HG03342 (cell line): Measurements from ENCODE around the gene RFX8.

Source experiments
- ATAC-seq: cut with Tn5 transposase; IDR thresholded peaks from one replicate; pipeline ENCODE4 v1.9.1; 2021; ENCODE audit warnings: mild to moderate bottlenecking, moderate library complexity; ENCODE audit not compliant: unreplicated experiment

The RFX8 gene

DNA sequence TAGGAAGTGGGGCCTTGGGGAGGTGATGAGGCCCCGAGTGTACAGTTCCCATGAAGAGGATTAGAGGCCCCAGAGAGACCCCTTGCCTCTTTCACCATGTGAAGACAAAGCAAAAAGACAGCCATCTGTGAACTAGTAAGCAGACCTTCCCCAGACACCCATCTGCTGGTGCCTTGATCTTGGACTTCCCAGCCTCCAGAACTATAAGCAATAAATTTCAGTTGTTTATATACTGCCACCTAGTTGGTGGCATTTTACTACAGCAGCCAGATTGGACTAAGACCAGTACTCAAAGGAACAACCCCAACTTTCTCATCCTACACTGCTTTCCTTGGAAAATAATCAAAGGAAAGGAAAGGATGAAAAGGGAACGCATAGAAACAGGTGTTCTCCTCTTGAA lies 59.7 kb downstream of the RFX8 start:
- ATAC-seq = no peak

- ATAC-seq = no peak
These were observed 62.7 kb downstream of the RFX8 start for GRCh38 chr2:101412092-101412694.

GRCh38 chr2:101410746-101411145 lies 64.2 kb downstream of the RFX8 start:
- no peak for ATAC-seq

DNA sequence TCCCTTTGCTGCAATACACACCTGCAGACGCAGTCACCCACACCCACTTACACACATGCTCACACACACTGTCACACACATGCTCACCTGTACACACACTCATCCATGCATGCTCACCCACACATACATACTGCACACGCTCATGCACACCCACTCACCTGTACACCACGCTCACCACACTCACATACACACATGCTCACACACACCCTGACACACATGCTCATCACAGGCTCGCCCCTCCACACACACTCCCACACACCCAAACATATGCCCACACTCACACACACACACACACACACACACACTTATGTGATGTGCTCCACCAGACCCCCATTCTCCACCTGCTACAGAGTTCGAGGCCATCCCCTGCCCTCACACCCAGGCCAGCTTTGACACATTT lies 64.8 kb downstream of the RFX8 start:
- ATAC-seq = no peak

- ATAC-seq = no peak
These were observed 65.2 kb downstream of the RFX8 start for GRCh38 chr2:101409699-101410098.

- no peak for ATAC-seq
These were observed 66.0 kb downstream of the RFX8 start for GRCh38 chr2:101408925-101409324.

GRCh38 chr2:101405351-101405899 lies 69.5 kb downstream of the RFX8 start:
- ATAC-seq = no peak

DNA sequence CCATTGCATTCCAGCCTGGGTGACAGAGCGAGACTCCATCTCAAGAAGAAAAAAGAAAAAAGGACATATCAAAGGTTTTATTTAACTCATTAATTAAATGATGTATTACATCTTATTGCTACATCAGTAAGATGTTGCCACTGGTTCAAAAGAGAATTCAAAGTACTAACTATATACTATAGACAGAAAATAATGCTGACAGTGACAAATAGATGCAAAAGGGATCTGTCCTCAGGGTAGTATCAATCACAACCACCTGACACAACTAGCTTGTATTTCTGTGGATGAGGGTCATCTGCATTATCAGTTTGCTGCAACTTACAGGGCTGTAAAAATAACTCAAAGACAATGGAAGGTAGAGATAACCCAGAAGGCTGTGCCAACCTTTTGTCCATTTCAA lies 71.2 kb downstream of the RFX8 start:
- ATAC-seq = no peak

DNA sequence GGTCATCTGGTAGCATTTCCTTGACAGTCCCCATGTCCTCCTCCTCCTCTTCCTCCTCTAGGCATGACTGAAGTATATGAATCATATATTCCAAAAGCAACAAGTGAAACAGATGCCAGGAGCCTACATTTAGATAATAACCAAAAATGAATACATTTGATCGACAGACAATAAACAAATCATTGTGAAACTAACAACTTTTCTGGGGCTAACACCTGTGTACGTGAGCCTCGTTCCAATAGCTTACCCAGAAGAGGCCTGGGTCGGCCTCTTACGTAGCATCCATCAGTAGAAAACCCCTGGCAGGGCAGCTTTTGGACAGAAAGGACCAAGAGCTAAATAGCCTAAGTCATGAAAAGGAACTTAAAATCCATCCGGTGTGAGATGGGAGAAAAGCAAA lies 72.3 kb downstream of the RFX8 start:
- no peak for ATAC-seq

DNA sequence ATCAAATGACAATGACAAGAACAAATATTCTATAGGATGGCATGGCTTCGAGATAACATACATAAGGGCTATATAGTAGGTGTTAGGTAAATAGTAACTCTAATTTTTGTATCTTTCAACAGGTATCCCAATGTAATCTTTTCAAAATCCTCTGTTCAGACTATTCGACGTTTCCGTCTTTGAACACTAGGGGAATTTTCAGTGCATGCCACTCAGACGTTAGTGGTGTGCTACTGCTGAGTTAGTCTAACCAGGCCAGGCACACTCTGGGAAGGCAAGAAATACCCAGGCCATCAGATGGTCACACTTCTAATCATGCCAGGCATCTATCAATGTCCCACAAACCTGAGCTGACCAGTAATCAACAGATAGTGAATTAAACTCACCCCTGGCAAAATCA lies 73.0 kb downstream of the RFX8 start:
- no peak for ATAC-seq

GRCh38 chr2:101401326-101401665 lies 73.6 kb downstream of the RFX8 start:
- ATAC-seq = no peak

- no peak for ATAC-seq
These were observed 74.2 kb downstream of the RFX8 start for GRCh38 chr2:101400506-101401325.

- no peak for ATAC-seq
These were observed 74.9 kb downstream of the RFX8 start for GRCh38 chr2:101400048-101400447.

DNA sequence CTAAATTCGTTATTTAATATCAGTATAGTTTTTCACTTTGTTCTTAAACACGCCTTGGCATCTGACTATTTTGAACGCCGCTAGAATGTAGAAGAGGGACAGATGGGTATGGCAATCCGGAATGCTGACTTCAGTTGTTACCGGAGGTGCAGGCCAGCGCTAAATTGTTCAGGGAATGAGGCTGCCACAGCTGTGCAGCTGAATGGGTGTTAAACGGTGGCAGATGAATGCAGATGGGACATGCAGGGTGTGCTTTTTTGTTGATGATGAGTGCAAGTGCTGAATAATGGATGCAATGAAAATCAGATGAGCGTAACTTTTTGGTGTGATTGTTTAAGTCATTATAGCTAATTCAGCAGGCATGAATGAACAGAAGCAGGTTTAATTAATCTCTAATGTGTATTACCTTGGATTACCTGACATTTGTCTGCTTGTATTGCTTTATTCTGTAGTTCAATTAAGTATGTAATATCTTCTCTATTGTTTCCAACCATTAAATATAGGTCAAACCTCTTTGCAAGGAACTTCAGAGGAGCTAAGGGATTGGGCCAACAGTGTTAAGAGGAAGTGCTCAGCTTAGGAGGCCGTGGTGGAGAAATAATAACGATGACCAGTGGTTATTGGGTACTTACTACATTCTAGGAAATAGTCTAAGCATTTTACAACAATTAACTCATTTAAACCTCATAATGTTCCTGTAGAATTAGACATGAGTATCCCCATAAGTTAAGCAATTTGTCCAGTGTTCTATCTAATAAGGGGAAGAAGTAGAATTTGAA lies 75.7 kb downstream of the RFX8 start:
- no peak for ATAC-seq

DNA sequence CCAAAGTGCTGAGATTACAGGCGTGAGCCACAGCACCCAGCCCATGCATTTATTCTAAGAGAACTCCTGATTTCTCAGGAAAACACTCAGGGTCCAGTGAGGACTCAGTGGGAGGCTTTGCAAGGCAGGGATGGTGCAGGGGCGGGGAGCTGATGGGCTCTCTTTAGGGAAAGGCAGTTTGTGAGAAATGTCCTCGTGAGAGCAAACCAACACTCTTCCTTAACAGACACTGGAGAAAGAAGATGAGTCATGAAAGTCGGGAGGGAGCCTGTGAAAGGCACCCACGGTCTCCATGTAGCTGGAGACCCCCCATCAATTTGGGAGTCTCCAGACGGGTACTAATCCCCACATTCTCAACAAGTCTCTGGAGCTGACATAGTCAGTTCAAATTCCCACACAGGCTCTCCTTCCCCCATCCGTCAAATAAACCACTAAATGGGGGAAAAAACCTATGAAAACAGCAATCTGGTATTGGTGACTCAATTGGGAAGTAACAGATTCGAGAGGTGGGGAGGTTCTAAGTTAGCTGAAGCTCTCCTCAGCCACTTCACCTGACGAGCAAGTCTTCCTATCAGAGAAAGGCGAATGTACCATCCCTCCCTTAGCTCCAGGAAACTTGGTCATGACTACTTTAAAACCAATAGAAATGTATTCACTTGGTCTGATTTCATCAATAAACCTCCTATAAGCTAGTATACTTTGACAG lies 76.6 kb downstream of the RFX8 start:
- no peak for ATAC-seq

DNA sequence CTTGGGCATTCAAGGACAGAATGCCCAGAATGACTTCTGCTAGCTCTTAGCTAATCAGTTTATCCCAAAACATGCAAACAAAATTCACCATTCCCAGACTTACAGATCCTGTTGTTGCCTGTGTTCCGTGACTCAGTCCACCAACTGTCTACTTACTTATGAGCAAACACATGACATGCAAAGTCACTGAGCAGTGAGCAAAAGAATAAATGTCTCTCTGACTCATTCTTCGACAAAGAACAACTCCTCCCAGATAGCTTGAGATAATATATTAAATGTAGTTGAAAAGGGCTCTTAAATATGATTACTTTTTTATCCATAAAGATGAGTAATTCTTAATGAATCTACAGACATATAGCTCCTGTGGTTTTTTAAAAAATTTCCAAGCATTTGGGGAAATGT lies 78.6 kb downstream of the RFX8 start:
- ATAC-seq = no peak

DNA sequence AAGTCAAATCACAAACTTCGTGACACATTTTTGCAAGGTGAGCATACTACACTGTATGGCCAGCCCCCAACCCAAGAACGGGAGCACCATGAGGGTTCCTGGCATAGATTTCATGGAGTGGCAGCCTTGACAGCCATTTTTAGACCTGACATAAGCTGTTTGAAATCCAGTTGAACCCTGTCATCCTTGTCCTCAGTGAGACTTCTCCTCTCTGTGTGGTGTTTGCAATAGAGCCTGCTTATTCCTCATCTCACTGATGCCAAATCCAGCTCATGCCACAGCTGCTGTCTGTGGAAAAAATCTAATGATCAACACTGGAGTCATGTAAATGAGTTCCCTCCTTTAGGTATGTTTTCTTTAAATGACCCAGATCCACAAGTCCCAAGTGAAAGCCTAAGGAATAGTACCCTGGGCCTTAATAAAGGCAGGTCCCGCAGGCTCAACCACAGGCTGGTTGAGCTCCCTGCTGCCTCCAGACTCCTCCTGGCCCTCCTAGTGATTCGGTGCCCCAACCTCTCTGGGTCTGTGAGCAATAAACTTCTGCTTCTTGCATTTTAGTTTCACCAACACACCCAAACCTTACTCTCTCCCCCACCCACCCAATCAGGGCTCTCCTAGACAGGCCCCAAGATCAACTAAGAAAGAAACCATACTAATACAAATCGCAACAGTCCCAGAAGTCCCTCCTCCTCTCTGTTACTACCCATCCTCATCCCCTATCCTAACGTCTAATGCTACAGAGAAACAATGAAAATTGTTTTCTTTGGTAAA lies 79.2 kb downstream of the RFX8 start:
- no peak for ATAC-seq

DNA sequence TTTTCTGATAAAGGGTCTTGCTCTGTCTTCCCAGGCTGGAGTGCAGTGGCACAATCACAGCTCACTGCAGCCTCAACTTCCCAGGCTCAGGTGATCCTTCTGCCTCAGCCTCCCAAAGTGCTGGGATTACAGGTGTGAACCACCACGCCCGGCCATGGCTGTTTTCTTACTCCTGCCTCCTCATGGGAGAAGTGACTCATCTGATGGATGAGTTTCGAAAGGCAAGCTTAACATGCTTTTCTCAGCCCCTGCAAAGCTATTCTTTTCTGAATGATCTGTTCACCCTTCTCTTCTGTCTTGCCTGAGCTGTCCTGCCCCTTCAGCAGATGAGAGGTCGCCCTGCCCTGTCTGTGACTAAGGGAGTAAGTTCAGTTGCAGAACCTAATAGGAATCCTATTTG lies 86.7 kb downstream of the RFX8 start:
- ATAC-seq = no peak

- no peak for ATAC-seq
These were observed 87.6 kb downstream of the RFX8 start, which contains the start of gene CREG2 for GRCh38 chr2:101387151-101387834. CREG2 (minus strand) TSS chr2:101387503; CDS start chr2:101387457, 46 bp downstream.
